ENCODE data around the gene CD79A.

CD79A gene

GRCh38 chr19:41903193-41903953 is 26.3 kb downstream of the CD79A start:
- Histone ChIP-seq H3K9ac (ENCODE audit: low read depth in 1 of 2, low read length in 2 of 2) (peak overlapping the region in 1 of 2 donors; percentile 62), H3K36me3 (ENCODE audit: control insufficient read depth in 2 of 2, insufficient read depth in 2 of 2, low read length in 2 of 2) (peaks cover 55 to 63% of the 10 kb centered on the region in 2 donors), H3K27ac (ENCODE audit: low read depth in 2 of 2, low read length in 2 of 2) (peak overlapping the region; percentile 94 to 95), H3K9me3 (ENCODE audit: control insufficient read depth in 2 of 2, low read length in 2 of 2) (no peaks in the 10 kb centered on the region), H3K4me1 (ENCODE audit: control insufficient read depth in 2 of 2, insufficient read depth in 2 of 2, low read length in 2 of 2) (peaks cover 26 to 32% of the 10 kb centered on the region in 2 donors), H3K4me3 (ENCODE audit: low read length in 2 of 2) (no peak overlapping the region), H3K27me3 (ENCODE audit: control insufficient read depth in 2 of 2, insufficient read depth in 2 of 2, low read length in 2 of 2) (no peaks in the 10 kb centered on the region)

DNA sequence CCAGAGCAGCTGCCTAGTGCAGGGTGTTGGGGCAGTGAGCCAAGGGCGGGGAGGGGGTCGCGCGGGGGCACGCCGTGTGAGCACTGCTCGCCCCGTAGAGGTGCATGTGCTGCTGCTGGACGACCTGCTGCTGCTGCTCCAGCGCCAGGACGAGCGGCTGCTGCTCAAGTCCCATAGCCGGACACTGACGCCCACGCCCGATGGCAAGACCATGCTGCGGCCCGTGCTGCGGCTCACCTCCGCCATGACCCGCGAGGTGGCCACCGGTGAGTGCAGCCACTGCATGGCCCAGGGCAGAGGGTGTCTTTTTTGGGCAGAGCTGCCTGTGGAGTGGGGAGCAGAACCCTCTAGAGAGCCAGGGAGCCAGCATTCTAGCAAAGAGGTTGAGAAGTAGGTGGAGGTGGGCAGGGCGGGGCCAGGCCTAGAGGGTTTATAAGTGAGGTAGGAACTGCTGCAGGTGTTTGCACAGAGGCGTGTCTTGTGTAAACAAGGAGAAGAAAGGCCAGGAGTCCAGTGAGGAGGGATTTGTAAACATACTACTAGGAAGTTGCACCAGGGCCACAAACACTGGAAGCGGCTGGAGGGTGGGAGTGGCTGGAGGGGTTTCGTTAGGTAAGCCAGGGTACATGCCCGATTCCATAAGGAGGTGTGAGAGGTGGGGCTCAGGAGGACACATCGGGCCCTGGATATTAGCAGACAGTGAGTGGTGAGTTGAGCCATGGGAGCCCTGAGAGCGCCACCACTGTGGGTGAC is 27.2 kb downstream of the CD79A start:
- Histone ChIP-seq H3K4me3 (ENCODE audit: low read length in 2 of 2) (peak overlapping the region; percentile 61 to 71), H3K27ac (ENCODE audit: low read depth in 2 of 2, low read length in 2 of 2) (peak overlapping the region; percentile 94 to 95), H3K36me3 (ENCODE audit: control insufficient read depth in 2 of 2, insufficient read depth in 2 of 2, low read length in 2 of 2) (peaks cover 52 to 55% of the 10 kb centered on the region in 2 donors), H3K4me1 (ENCODE audit: control insufficient read depth in 2 of 2, insufficient read depth in 2 of 2, low read length in 2 of 2) (peaks cover 26 to 32% of the 10 kb centered on the region in 2 donors), H3K9ac (ENCODE audit: low read depth in 1 of 2, low read length in 2 of 2) (peak overlapping the region; percentile 83), H3K9me3 (ENCODE audit: control insufficient read depth in 2 of 2, low read length in 2 of 2) (no peaks in the 10 kb centered on the region), H3K27me3 (ENCODE audit: control insufficient read depth in 2 of 2, insufficient read depth in 2 of 2, low read length in 2 of 2) (no peaks in the 10 kb centered on the region)

DNA sequence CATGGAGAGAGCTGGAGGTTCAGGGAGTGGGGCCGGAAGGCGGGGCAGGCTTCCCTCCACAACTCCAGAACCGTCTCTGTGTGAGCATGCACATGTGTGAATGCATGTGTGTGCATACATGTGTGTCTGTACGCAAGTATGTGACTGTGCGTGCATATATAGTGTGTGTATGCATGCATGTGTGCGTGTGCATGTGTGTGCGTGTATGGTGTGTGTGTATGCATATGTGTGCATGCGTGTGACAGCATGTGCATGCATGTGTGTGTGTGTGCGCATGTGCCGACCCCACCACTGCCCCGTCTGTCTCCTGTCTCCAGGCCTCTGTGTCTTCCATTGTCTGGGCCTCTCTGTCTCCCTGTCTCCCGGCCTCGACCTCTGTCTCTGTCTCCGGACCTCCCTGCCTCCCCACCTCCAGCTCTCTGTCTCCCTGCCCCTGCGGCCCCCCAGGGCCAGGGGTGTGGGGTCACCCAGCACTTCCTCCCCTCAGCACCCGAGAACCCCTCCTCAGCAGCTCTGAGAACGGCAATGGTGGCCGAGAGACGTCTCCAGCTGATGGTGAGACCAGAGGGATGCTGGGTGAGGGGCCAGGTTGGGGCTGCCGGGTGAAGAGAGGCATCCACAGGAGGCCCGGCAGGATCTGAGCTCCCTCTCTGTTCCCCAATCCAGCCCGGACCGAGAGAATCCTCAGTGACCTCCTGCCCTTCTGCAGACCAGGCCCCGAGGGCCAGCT is 28.4 kb downstream of the CD79A start:
- H3K9me3 ChIP-seq (ENCODE audit: control insufficient read depth in 2 of 2, low read length in 2 of 2) = no peaks in the 10 kb centered on the region
- H3K4me1 ChIP-seq (ENCODE audit: control insufficient read depth in 2 of 2, insufficient read depth in 2 of 2, low read length in 2 of 2) = peaks cover 26 to 32% of the 10 kb centered on the region in 2 donors
- peak overlapping the region; percentile 90 to 92 for H3K27ac ChIP-seq (ENCODE audit: low read depth in 2 of 2, low read length in 2 of 2)
- H3K4me3 ChIP-seq (ENCODE audit: low read length in 2 of 2) = peak overlapping the region; percentile 61 to 71
- H3K36me3 ChIP-seq (ENCODE audit: control insufficient read depth in 2 of 2, insufficient read depth in 2 of 2, low read length in 2 of 2) = peaks cover 45 to 51% of the 10 kb centered on the region in 2 donors
- no peaks in the 10 kb centered on the region for H3K27me3 ChIP-seq (ENCODE audit: control insufficient read depth in 2 of 2, insufficient read depth in 2 of 2, low read length in 2 of 2)
- peak overlapping the region; percentile 83 for H3K9ac ChIP-seq (ENCODE audit: low read depth in 1 of 2, low read length in 2 of 2)

DNA sequence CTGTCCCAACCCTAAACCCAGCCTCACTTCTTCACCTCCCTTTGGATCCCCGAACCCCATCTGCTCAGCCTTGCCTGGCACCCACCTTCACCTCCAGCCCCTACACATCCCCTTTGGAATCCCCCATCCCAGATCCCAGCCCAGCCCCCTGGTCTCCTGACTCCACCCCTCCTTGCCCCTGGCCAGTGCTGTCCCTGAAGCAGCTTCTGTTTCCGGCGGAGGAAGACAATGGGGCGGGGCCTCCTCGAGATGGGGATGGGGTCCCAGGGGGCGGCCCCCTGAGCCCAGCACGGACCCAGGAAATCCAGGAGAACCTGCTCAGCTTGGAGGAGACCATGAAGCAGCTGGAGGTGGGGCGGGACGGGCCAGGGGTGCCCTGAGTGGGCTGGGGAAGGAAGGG is 29.2 kb downstream of the CD79A start:
- no peak overlapping the region for H3K9ac ChIP-seq (ENCODE audit: low read depth in 1 of 2, low read length in 2 of 2)
- H3K27me3 ChIP-seq (ENCODE audit: control insufficient read depth in 2 of 2, insufficient read depth in 2 of 2, low read length in 2 of 2) = peaks cover 0 to 4% of the 10 kb centered on the region in 2 donors
- H3K36me3 ChIP-seq (ENCODE audit: control insufficient read depth in 2 of 2, insufficient read depth in 2 of 2, low read length in 2 of 2) = peaks cover 44 to 48% of the 10 kb centered on the region in 2 donors
- no peak overlapping the region for H3K27ac ChIP-seq (ENCODE audit: low read depth in 2 of 2, low read length in 2 of 2)
- H3K4me3 ChIP-seq (ENCODE audit: low read length in 2 of 2) = no peak overlapping the region
- peaks cover 26 to 32% of the 10 kb centered on the region in 2 donors for H3K4me1 ChIP-seq (ENCODE audit: control insufficient read depth in 2 of 2, insufficient read depth in 2 of 2, low read length in 2 of 2)
- no peaks in the 10 kb centered on the region for H3K9me3 ChIP-seq (ENCODE audit: control insufficient read depth in 2 of 2, low read length in 2 of 2)

GRCh38 chr19:41906916-41907680 is 30.0 kb downstream of the CD79A start:
- H3K36me3 ChIP-seq (ENCODE audit: control insufficient read depth in 2 of 2, insufficient read depth in 2 of 2, low read length in 2 of 2) = peaks cover 38 to 40% of the 10 kb centered on the region in 2 donors
- H3K4me3 ChIP-seq (ENCODE audit: low read length in 2 of 2) = no peak overlapping the region
- H3K27ac ChIP-seq (ENCODE audit: low read depth in 2 of 2, low read length in 2 of 2) = no peak overlapping the region
- H3K27me3 ChIP-seq (ENCODE audit: control insufficient read depth in 2 of 2, insufficient read depth in 2 of 2, low read length in 2 of 2) = peaks cover 7 to 11% of the 10 kb centered on the region in 2 donors
- H3K4me1 ChIP-seq (ENCODE audit: control insufficient read depth in 2 of 2, insufficient read depth in 2 of 2, low read length in 2 of 2) = peaks cover 26 to 32% of the 10 kb centered on the region in 2 donors
- H3K9me3 ChIP-seq (ENCODE audit: control insufficient read depth in 2 of 2, low read length in 2 of 2) = no peaks in the 10 kb centered on the region
- no peak overlapping the region for H3K9ac ChIP-seq (ENCODE audit: low read depth in 1 of 2, low read length in 2 of 2)

- H3K27me3 ChIP-seq (ENCODE audit: control insufficient read depth in 2 of 2, insufficient read depth in 2 of 2, low read length in 2 of 2) = peaks cover 14 to 15% of the 10 kb centered on the region in 2 donors
- no peak overlapping the region for H3K27ac ChIP-seq (ENCODE audit: low read depth in 2 of 2, low read length in 2 of 2)
- no peak overlapping the region for H3K4me3 ChIP-seq (ENCODE audit: low read length in 2 of 2)
- H3K4me1 ChIP-seq (ENCODE audit: control insufficient read depth in 2 of 2, insufficient read depth in 2 of 2, low read length in 2 of 2) = peaks cover 26 to 30% of the 10 kb centered on the region in 2 donors
- no peak overlapping the region for H3K9ac ChIP-seq (ENCODE audit: low read depth in 1 of 2, low read length in 2 of 2)
- H3K9me3 ChIP-seq (ENCODE audit: control insufficient read depth in 2 of 2, low read length in 2 of 2) = no peaks in the 10 kb centered on the region
- peaks cover 29 to 30% of the 10 kb centered on the region in 2 donors for H3K36me3 ChIP-seq (ENCODE audit: control insufficient read depth in 2 of 2, insufficient read depth in 2 of 2, low read length in 2 of 2)
Measured at GRCh38 chr19:41907994-41908615, 31.0 kb downstream of the CD79A start.

DNA sequence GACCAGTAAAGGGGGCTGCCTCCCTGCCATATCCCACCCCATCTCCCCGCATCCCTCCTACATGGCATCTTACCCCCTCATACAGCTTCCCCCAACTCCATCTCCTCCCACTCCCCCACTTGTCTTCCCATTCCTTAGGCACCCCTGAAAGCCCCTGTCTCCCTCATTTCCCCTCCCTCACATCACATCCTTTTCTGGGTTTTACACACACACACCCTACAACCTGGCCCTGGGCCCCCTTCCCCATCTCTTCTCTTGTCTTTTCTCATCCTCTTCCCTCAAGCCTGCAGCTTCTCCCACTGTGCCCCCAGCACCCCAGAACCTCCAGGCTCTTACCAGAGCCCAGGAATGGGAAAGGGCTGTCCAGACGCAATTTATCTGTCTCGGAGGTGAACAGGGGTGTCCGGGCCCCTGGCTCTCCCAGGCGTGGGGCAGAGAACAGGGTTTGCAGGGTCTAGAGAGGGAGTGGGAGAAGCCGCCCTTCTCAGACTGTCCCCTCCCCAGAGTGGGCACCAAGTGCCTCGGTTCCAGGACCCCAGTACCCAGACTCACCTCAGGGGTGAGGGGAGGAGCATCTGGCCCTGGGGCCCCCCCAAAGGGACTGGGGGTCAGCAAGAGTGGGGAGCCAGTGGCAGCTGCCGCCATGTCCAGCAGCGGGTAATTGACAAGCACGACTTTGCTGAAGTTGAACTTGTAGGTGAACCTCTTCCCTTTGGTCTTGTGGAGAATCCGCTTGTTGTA is 31.8 kb downstream of the CD79A start:
- H3K9ac ChIP-seq (ENCODE audit: low read depth in 1 of 2, low read length in 2 of 2) = no peak overlapping the region
- no peaks in the 10 kb centered on the region for H3K9me3 ChIP-seq (ENCODE audit: control insufficient read depth in 2 of 2, low read length in 2 of 2)
- H3K27me3 ChIP-seq (ENCODE audit: control insufficient read depth in 2 of 2, insufficient read depth in 2 of 2, low read length in 2 of 2) = peaks cover 19 to 22% of the 10 kb centered on the region in 2 donors
- no peak overlapping the region for H3K27ac ChIP-seq (ENCODE audit: low read depth in 2 of 2, low read length in 2 of 2)
- H3K4me1 ChIP-seq (ENCODE audit: control insufficient read depth in 2 of 2, insufficient read depth in 2 of 2, low read length in 2 of 2) = peaks cover 18 to 22% of the 10 kb centered on the region in 2 donors
- H3K36me3 ChIP-seq (ENCODE audit: control insufficient read depth in 2 of 2, insufficient read depth in 2 of 2, low read length in 2 of 2) = peaks cover 23 to 26% of the 10 kb centered on the region in 2 donors
- no peak overlapping the region for H3K4me3 ChIP-seq (ENCODE audit: low read length in 2 of 2)

- H3K36me3 ChIP-seq (ENCODE audit: control insufficient read depth in 2 of 2, insufficient read depth in 2 of 2, low read length in 2 of 2) = peaks cover 18 to 21% of the 10 kb centered on the region in 2 donors
- H3K27ac ChIP-seq (ENCODE audit: low read depth in 2 of 2, low read length in 2 of 2) = no peak overlapping the region
- no peaks in the 10 kb centered on the region for H3K9me3 ChIP-seq (ENCODE audit: control insufficient read depth in 2 of 2, low read length in 2 of 2)
- peaks cover 23 to 26% of the 10 kb centered on the region in 2 donors for H3K27me3 ChIP-seq (ENCODE audit: control insufficient read depth in 2 of 2, insufficient read depth in 2 of 2, low read length in 2 of 2)
- no peak overlapping the region for H3K4me3 ChIP-seq (ENCODE audit: low read length in 2 of 2)
- H3K9ac ChIP-seq (ENCODE audit: low read depth in 1 of 2, low read length in 2 of 2) = no peak overlapping the region
- peaks cover 14 to 16% of the 10 kb centered on the region in 2 donors for H3K4me1 ChIP-seq (ENCODE audit: control insufficient read depth in 2 of 2, insufficient read depth in 2 of 2, low read length in 2 of 2)
Measured at GRCh38 chr19:41909706-41910105, 32.6 kb downstream of the CD79A start.
